ENCODE measurements around the gene ABCA7. TPM values are rescaled to one million over a fixed set of nuclear protein-coding genes. Genes with fewer than 3 reads are reported as not detected.

Gene ABCA7
- total RNA-seq, 4 donors from 2014 or later = 15.5 to 58.7 (median 29.8) TPM

DNA sequence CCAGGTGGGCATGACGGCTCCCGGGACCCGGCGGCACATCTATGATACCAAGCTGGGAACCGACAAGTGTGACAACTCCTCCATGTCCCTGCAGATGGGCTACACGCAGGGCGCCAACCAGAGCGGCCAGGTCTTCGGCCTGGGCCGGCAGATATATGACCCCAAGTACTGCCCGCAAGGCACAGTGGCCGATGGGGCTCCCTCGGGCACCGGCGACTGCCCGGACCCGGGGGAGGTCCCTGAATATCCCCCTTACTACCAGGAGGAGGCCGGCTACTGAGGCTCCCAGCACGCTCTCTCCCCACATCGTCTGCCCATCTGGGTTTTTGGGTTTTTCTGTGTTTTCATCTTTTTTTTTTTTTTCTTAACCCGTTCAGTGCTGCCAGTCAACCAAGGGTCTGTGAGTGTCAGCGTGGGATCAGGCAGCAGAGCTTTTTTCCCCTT is 2.3 kb upstream of the ABCA7 start:
- 82 to 84% methylated on average over 17 to 21 of the region's 22 CpGs for WGBS, 2 donors
- intact Hi-C loops (cut with DNase I) = no loop called here
- H3K9me3 ChIP-seq = no peaks in the 10 kb centered on the region
- no peak overlapping the region for H3K27ac ChIP-seq
- H3K4me1 ChIP-seq = peaks cover 10 to 23% of the 10 kb centered on the region in 2 donors
- TF ChIP-seq, protein P1, sequence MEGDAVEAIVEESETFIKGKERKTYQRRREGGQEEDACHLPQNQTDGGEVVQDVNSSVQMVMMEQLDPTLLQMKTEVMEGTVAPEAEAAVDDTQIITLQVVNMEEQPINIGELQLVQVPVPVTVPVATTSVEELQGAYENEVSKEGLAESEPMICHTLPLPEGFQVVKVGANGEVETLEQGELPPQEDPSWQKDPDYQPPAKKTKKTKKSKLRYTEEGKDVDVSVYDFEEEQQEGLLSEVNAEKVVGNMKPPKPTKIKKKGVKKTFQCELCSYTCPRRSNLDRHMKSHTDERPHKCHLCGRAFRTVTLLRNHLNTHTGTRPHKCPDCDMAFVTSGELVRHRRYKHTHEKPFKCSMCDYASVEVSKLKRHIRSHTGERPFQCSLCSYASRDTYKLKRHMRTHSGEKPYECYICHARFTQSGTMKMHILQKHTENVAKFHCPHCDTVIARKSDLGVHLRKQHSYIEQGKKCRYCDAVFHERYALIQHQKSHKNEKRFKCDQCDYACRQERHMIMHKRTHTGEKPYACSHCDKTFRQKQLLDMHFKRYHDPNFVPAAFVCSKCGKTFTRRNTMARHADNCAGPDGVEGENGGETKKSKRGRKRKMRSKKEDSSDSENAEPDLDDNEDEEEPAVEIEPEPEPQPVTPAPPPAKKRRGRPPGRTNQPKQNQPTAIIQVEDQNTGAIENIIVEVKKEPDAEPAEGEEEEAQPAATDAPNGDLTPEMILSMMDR (IDR thresholded peaks at IDR 0.05) = no peak
- peaks cover 8 to 12% of the 10 kb centered on the region in 2 donors for H3K36me3 ChIP-seq
- no peaks in the 10 kb centered on the region for H3K27me3 ChIP-seq
- DNase-seq = no peak
- H3K4me3 ChIP-seq (replicated peaks in 1 of 3) = no peak overlapping the region

DNA sequence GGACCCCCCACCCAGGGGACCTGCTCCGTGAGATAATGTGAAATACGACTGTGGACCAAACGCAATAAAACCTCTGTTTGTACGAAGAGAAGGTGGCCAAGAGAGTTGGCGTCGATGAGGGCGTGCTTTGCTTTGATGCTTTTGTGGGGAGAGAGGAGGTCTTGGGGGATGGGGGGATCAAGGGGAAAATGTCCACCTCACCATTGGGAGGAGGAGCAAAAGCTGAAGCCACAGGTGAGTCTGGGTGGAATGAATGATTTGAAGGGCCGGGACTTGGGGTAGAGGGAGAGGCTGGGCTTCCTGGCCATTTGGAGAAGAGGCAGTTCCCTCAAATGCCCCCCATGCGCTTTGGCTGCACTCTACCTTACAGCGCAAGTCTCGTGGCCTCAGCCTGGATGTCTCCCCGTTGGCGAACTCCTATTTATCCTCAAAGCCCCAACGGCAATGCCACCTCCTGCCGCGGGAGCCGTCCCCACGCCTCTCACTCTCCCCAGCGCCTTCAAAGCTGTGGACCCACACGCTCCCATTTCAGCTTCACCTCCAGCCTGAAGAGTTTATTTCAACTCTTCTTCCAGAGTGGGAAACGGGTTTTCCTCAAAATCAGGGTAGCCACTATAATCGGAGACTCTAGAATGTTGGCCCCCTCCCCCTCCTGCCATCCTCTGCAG is 795 bp upstream of the ABCA7 start:
- WGBS, 2 donors = 72 to 77% methylated on average over 22 of the region's 22 CpGs
- Histone ChIP-seq H3K4me1 (peaks cover 10 to 29% of the 10 kb centered on the region in 2 donors), H3K36me3 (peaks cover 0 to 6% of the 10 kb centered on the region in 2 donors), H3K27ac (no peak overlapping the region), H3K27me3 (no peaks in the 10 kb centered on the region), H3K9me3 (no peaks in the 10 kb centered on the region), H3K4me3 (replicated peaks in 1 of 3) (no peak overlapping the region)
- no peak for DNase-seq
- TF ChIP-seq POLR2A (IDR thresholded peaks at IDR 0.05) = no peak
- TF ChIP-seq, protein P1 (IDR thresholded peaks at IDR 0.05) = no peak
- intact Hi-C loops (cut with DNase I) = no loop called here

DNA sequence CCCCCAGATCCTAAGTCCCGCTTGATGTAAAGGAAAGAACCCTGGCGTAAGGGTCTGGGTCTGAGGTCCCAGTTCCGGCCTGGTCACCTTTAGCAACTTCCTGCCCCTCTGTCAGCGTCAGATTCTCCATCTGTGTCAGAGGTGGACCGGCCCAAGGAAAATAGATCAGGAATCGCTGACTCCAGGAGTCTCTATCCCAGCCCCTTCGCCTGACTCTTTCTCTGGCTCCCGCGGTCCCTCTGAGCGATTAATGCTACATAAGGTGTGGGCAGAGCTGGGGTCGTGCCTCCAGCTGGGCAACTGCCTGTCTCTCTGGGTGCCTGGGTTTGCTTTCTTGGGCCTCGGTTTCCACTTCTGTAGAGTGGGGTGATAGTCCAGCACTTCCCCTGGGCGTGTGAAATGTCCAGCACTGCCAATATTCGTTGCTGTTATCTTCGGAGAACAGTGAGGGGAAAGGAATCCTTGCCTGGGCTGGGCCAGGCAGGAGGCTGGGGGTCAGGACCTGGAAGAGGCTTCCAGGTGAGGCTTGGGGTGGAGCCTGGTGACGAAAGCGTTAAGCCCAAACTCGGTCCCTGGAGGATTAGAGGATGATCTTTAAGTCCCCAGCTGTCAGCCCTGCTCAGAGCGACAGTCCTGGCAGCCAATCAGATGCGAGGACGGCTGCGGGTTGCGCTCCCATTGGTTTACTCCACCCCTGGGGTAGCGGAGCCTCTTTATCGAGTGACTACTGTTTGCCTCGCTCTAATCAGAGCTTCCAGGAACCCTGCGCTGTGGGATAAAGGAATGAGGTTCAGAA is 767 bp downstream of the ABCA7 start:
- peak overlapping the region in 2 of 3 donors; percentile 35 to 44 for H3K4me3 ChIP-seq (replicated peaks in 1 of 3)
- H3K36me3 ChIP-seq = peaks cover 0 to 6% of the 10 kb centered on the region in 2 donors
- peak; percentile 86 to 87 for DNase-seq
- no peaks in the 10 kb centered on the region for H3K9me3 ChIP-seq
- TF ChIP-seq, protein P1 (IDR thresholded peaks at IDR 0.05) = no peak
- no peak for TF ChIP-seq POLR2A (IDR thresholded peaks at IDR 0.05)
- peak overlapping the region in 1 of 3 donors; percentile 18 for H3K27ac ChIP-seq
- peaks cover 10 to 29% of the 10 kb centered on the region in 2 donors for H3K4me1 ChIP-seq
- WGBS, 2 donors = 2 to 9% methylated on average over 18 to 25 of the region's 27 CpGs
- intact Hi-C loops (cut with DNase I) = no loop called here
- H3K27me3 ChIP-seq = no peaks in the 10 kb centered on the region

DNA sequence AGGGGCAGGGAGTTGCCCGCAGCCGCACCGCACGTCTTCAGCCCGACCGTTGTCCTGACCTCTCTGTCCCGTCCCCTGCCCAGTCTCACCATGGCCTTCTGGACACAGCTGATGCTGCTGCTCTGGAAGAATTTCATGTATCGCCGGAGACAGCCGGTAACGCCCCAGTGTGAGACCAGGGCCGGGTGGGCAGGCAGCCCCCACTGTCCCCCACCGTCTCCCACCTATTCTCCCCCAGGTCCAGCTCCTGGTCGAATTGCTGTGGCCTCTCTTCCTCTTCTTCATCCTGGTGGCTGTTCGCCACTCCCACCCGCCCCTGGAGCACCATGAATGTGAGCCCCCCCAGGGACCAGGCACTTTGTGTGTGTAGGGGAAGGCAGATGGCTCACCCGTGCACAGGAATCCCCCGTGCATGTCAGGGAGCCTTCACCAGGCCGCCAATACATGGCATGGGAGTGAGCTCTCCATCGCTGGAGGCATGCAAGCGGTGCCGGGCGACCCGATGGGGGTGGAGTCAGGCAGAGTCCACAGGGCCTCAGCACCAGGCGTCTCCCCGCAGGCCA is 1.4 kb downstream of the ABCA7 start:
- WGBS, 2 donors = 21 to 32% methylated on average over 9 to 17 of the region's 26 CpGs
- Histone ChIP-seq H3K36me3 (peaks cover 0 to 6% of the 10 kb centered on the region in 2 donors), H3K9me3 (no peaks in the 10 kb centered on the region), H3K27me3 (no peaks in the 10 kb centered on the region), H3K27ac (no peak overlapping the region), H3K4me3 (replicated peaks in 1 of 3) (peak overlapping the region in 1 of 3 donors; percentile 44), H3K4me1 (peaks cover 10 to 29% of the 10 kb centered on the region in 2 donors)
- TF ChIP-seq, protein P1 (IDR thresholded peaks at IDR 0.05) = no peak
- no peak for TF ChIP-seq POLR2A (IDR thresholded peaks at IDR 0.05)
- DNase-seq = no peak
- intact Hi-C loops (cut with DNase I) = no loop called here
